GM19397 (cell line): ENCODE measurements around the gene KRT12.
A peak's percentile ranks its signal among the peaks of the same experiment; 100 is the strongest.
"Not testable (repeated sequence)": the region's sequence is repeated elsewhere in the genome, so short reads cannot be mapped to it uniquely, and the experiment has no call there.

Experiments
- ATAC-seq: cut with Tn5 transposase; IDR thresholded peaks from one replicate; pipeline ENCODE4 v1.9.1; 2021; ENCODE audit warnings: mild to moderate bottlenecking, moderate library complexity; ENCODE audit not compliant: unreplicated experiment

KRT12 gene

GRCh38 chr17:40818733-40819527 is 48.1 kb downstream of the KRT12 start:
- ATAC-seq: peak; percentile 89

- no peak for ATAC-seq
These were observed 48.7 kb downstream of the KRT12 start for GRCh38 chr17:40818343-40818732.

- ATAC-seq: no peak
These were observed 49.8 kb downstream of the KRT12 start for GRCh38 chr17:40817103-40817682.

GRCh38 chr17:40816569-40816968 is 50.5 kb downstream of the KRT12 start:
- ATAC-seq: no peak

- ATAC-seq: no peak
These were observed 51.6 kb downstream of the KRT12 start for GRCh38 chr17:40815381-40815780.

GRCh38 chr17:40814657-40815056 is 52.4 kb downstream of the KRT12 start:
- not testable (repeated sequence) for ATAC-seq

- no peak for ATAC-seq
These were observed 53.2 kb downstream of the KRT12 start for GRCh38 chr17:40813804-40814203.

GRCh38 chr17:40812639-40813038 is 54.4 kb downstream of the KRT12 start:
- no peak for ATAC-seq
